BE2C (cell line): ENCODE data around the gene RAI1.
A peak's percentile ranks its signal among the peaks of the same experiment; 100 is the strongest.

Experiments
- DNase-seq: peaks from one replicate; pipeline ENCODE4 v3.0.0-alpha.2; 2020
- H3K27me3 ChIP-seq: fragments of 250-450 bp; sonication (Bioruptor Pico); 2 replicates; pipeline ENCODE4 v1.5.1; 2020; ENCODE audit warnings: mild to moderate bottlenecking
- H3K36me3 ChIP-seq: fragments of 250-450 bp; sonication (Bioruptor Pico); 2 replicates; pipeline ENCODE4 v1.5.1; 2020; ENCODE audit warnings: mild to moderate bottlenecking
- H3K4me1 ChIP-seq: fragments of 250-450 bp; sonication (Bioruptor Pico); 2 replicates; pipeline ENCODE4 v1.5.1; 2020
- H3K4me3 ChIP-seq: 2 replicates; pipeline ENCODE4 v1.5.1; 2011; ENCODE audit warnings: low read depth, low read length
- H3K9me3 ChIP-seq: fragments of 250-450 bp; sonication (Bioruptor Pico); 2 replicates; pipeline ENCODE4 v1.5.1; 2020
- CTCF ChIP-seq: IDR thresholded peaks from 2 replicates; pipeline ENCODE4 v1.5.1; 2012; ENCODE audit warnings: mild to moderate bottlenecking, low read depth, low read length

Gene RAI1

GRCh38 chr17:17679748-17680147 lies 1.5 kb upstream of the RAI1 start:
- H3K36me3 ChIP-seq, result no peaks in the 10 kb centered on the region
- no peak for TF ChIP-seq CTCF
- no peak for DNase-seq
- H3K4me3 ChIP-seq, result no peak overlapping the region
- H3K9me3 ChIP-seq, result no peaks in the 10 kb centered on the region
- peaks cover 1% of the 10 kb centered on the region; the same call in 1 of the 2 replicates for H3K4me1 ChIP-seq
- no peaks in the 10 kb centered on the region for H3K27me3 ChIP-seq

- H3K36me3 ChIP-seq, result no peaks in the 10 kb centered on the region
- H3K4me1 ChIP-seq, result peaks cover 8% of the 10 kb centered on the region
- no peaks in the 10 kb centered on the region for H3K9me3 ChIP-seq
- no peak for DNase-seq
- H3K27me3 ChIP-seq, result no peaks in the 10 kb centered on the region
- H3K4me3 ChIP-seq, result no peak overlapping the region
- no peak for TF ChIP-seq CTCF
Observed at GRCh38 chr17:17680477-17681186, 626 bp upstream of the RAI1 start.

GRCh38 chr17:17681744-17682292 lies 560 bp downstream of the RAI1 start:
- Histone ChIP-seq H3K4me3 (peak overlapping the region; percentile 69), H3K9me3 (no peaks in the 10 kb centered on the region), H3K27me3 (no peaks in the 10 kb centered on the region), H3K4me1 (peaks cover 14% of the 10 kb centered on the region), H3K36me3 (no peaks in the 10 kb centered on the region)
- no peak for TF ChIP-seq CTCF
- DNase-seq, result peak; percentile 38

DNA sequence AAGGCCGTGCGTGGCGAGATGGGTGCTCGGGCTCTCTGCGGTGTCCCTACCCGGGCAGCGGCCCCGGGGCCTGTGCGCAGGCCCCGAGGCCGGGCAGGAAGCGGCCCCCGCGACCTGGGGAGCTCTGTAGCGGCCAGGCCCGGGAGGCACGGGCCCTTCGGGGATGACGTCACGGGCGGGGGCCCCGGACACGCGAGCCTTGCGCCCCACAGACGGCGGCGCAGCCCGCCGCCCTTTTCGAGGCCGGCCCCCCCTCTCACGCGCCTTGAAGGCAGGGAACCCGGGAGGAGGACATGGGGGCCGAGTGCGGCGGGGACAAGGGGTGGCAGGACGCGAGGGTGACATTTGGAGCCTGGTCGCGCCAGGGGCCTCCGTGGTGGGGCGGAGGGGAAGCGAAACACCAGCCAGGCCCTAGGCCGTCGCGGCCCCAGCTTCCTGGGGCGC lies 1.1 kb downstream of the RAI1 start:
- peak; percentile 26 for DNase-seq
- no peaks in the 10 kb centered on the region for H3K36me3 ChIP-seq
- H3K4me3 ChIP-seq, result peak overlapping the region; percentile 69
- TF ChIP-seq CTCF, result no peak
- H3K9me3 ChIP-seq, result no peaks in the 10 kb centered on the region
- H3K4me1 ChIP-seq, result peaks cover 17% of the 10 kb centered on the region
- no peaks in the 10 kb centered on the region for H3K27me3 ChIP-seq

GRCh38 chr17:17682737-17683680 lies 1.8 kb downstream of the RAI1 start:
- Histone ChIP-seq H3K9me3 (no peaks in the 10 kb centered on the region), H3K4me1 (peaks cover 17% of the 10 kb centered on the region), H3K36me3 (no peaks in the 10 kb centered on the region), H3K27me3 (no peaks in the 10 kb centered on the region), H3K4me3 (peak overlapping the region; percentile 69)
- peak; percentile 76 for DNase-seq
- no peak for TF ChIP-seq CTCF
